ENCODE results near the gene KIF5C.

The KIF5C gene

DNA sequence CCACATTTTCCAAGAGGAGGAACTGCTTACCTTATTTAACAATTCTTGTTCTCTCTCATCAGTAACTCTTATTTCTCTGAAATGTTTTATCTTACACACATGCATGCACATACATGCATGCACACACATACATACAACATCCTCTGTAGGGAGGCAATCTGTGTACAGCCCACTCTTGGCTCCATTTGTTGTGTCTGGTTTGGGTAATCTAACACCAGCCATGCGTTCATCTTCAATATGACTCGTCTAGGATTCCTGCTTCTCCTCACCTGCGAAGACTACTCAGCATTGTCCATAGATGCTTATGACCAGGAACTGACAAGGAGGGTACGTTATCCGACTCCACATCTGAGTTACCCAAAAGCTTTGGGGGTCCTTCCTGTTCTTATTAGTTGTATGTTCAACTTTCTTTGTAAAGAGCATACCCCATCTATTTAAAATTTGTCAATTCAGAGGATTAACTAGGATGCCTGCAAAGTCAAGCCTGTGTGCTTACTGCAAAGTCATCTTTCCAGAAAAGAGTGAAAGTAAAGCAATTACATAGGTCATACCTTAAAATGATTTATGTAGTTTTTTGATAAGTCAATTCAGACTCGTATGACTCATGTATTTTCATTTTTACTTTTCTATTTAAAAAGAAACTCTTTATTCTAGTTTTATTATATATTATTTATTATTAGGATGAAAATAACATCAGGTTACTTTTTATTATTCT, 181.7 kb downstream of the KIF5C start:
- H3K27ac ChIP-seq (ENCODE audit: low read length): no peak overlapping the region
- H4K20me1 ChIP-seq (ENCODE audit: insufficient read depth, low read length): no peaks in the 10 kb centered on the region
- no peaks in the 10 kb centered on the region for H3K4me1 ChIP-seq (ENCODE audit: insufficient read depth, low read length)
- no peaks in the 10 kb centered on the region for H3K79me2 ChIP-seq (ENCODE audit: insufficient read depth, low read length)
- H3K9me3 ChIP-seq (ENCODE audit: insufficient read depth, low read length, severe bottlenecking): no peaks in the 10 kb centered on the region
- no peak for TF ChIP-seq CTCF (IDR thresholded peaks at IDR 0.05; ENCODE audit: borderline replicate concordance, extremely low read depth, low read length, poor library complexity, severe bottlenecking)
- TF ChIP-seq EZH2 (IDR thresholded peaks at IDR 0.05; ENCODE audit: borderline replicate concordance, low read depth, low read length, severe bottlenecking): no peak
- no peak overlapping the region for H3K4me3 ChIP-seq (ENCODE audit: low read depth in 1 of 2, low read length in 2 of 2)
- no peak overlapping the region for H3K4me2 ChIP-seq (ENCODE audit: insufficient read depth, low read length)
- H3K27me3 ChIP-seq (ENCODE audit: insufficient read depth, low read length, poor library complexity): no peaks in the 10 kb centered on the region
- DNase-seq: no peak
- no peaks in the 10 kb centered on the region for H3K36me3 ChIP-seq (ENCODE audit: insufficient read depth, low read length)
- ATAC-seq (ENCODE audit: insufficient read depth, low read depth): no peak
- H3K9ac ChIP-seq (ENCODE audit: low read depth, low read length): no peak overlapping the region
- no peak overlapping the region for H2AFZ ChIP-seq (ENCODE audit: low read depth, low read length)

GRCh38 chr2:149057401-149057800, 182.4 kb downstream of the KIF5C start:
- no peaks in the 10 kb centered on the region for H3K9me3 ChIP-seq (ENCODE audit: insufficient read depth, low read length, severe bottlenecking)
- H3K4me1 ChIP-seq (ENCODE audit: insufficient read depth, low read length): no peaks in the 10 kb centered on the region
- no peaks in the 10 kb centered on the region for H3K27me3 ChIP-seq (ENCODE audit: insufficient read depth, low read length, poor library complexity)
- DNase-seq (no peak), ATAC-seq (ENCODE audit: insufficient read depth, low read depth) (no peak)
- no peaks in the 10 kb centered on the region for H3K36me3 ChIP-seq (ENCODE audit: insufficient read depth, low read length)
- H2AFZ ChIP-seq (ENCODE audit: low read depth, low read length): no peak overlapping the region
- H3K79me2 ChIP-seq (ENCODE audit: insufficient read depth, low read length): no peaks in the 10 kb centered on the region
- H3K4me2 ChIP-seq (ENCODE audit: insufficient read depth, low read length): no peak overlapping the region
- TF ChIP-seq EZH2 (IDR thresholded peaks at IDR 0.05; ENCODE audit: borderline replicate concordance, low read depth, low read length, severe bottlenecking) (no peak), CTCF (IDR thresholded peaks at IDR 0.05; ENCODE audit: borderline replicate concordance, extremely low read depth, low read length, poor library complexity, severe bottlenecking) (no peak)
- H3K27ac ChIP-seq (ENCODE audit: low read length): no peak overlapping the region
- no peaks in the 10 kb centered on the region for H4K20me1 ChIP-seq (ENCODE audit: insufficient read depth, low read length)
- no peak overlapping the region for H3K4me3 ChIP-seq (ENCODE audit: low read depth in 1 of 2, low read length in 2 of 2)
- no peak overlapping the region for H3K9ac ChIP-seq (ENCODE audit: low read depth, low read length)

DNA sequence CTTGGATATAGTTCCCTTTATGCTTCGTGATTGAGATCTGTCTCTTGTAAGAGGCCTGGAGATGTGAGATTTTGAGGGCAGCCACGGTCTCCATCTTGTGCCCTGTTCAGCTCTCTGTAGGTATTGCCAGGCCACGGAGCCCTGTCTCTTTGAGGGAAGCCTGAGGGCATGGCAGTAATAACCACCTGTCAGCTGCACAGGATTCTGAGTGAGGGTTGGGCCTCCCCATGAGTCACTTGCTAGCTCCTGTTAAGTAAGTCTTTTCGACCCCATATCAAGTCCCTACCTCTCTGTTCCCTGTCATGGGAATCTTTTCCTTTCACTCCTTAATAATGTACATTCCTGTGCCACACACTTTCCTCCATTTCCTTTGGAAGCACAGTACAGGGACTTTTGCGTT, 183.9 kb downstream of the KIF5C start:
- Histone ChIP-seq H4K20me1 (ENCODE audit: insufficient read depth, low read length) (no peaks in the 10 kb centered on the region), H3K27me3 (ENCODE audit: insufficient read depth, low read length, poor library complexity) (peaks cover 3% of the 10 kb centered on the region), H3K4me2 (ENCODE audit: insufficient read depth, low read length) (no peak overlapping the region), H3K27ac (ENCODE audit: low read length) (no peak overlapping the region), H3K4me1 (ENCODE audit: insufficient read depth, low read length) (no peaks in the 10 kb centered on the region), H3K79me2 (ENCODE audit: insufficient read depth, low read length) (no peaks in the 10 kb centered on the region), H3K36me3 (ENCODE audit: insufficient read depth, low read length) (no peaks in the 10 kb centered on the region), H2AFZ (ENCODE audit: low read depth, low read length) (no peak overlapping the region), H3K9me3 (ENCODE audit: insufficient read depth, low read length, severe bottlenecking) (no peaks in the 10 kb centered on the region), H3K4me3 (ENCODE audit: low read depth in 1 of 2, low read length in 2 of 2) (no peak overlapping the region), H3K9ac (ENCODE audit: low read depth, low read length) (no peak overlapping the region)
- TF ChIP-seq CTCF (IDR thresholded peaks at IDR 0.05; ENCODE audit: borderline replicate concordance, extremely low read depth, low read length, poor library complexity, severe bottlenecking) (no peak), EZH2 (IDR thresholded peaks at IDR 0.05; ENCODE audit: borderline replicate concordance, low read depth, low read length, severe bottlenecking) (no peak)
- no peak for ATAC-seq (ENCODE audit: insufficient read depth, low read depth)
- no peak for DNase-seq
